Measurements from ENCODE around the gene RANBP1. TPM values are rescaled to one million over a fixed set of nuclear protein-coding genes. Genes with fewer than 3 reads are reported as not detected.

The RANBP1 gene
- polyA plus RNA-seq, 1 experiment = 166 TPM

DNA sequence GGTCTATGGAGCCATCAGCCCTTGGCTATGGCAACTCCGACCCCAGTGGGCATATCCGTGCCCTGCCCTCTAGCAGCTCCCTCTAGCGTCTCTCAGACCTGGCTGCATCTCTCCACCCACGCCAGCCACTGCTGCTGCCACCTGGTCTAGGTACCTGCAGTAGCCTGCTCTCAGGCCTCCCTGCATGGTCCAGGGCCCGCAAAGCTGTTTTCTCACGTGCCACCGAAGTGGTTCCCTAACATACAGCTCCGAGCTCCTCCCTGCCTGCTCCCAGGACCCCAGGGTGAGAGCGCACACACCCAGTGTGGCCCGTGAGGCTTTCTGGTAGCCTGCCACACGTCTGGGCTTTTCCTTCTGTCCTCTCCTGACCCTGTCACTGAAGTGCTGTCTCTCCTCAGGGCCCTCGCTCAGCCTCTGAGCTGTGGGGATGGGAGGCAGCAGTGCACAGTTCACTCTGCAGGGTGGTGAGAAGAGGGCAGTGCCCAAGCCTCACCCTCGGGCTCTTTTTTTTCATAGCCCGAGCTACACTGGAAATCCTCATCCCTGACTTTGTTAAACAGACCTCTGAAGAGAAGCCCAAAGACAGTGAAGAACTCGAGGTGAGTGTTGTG is 21.6 kb upstream of the RANBP1 start:
- Histone ChIP-seq H3K27me3 (ENCODE audit: control insufficient read depth, insufficient read depth, low read length) (no peaks in the 10 kb centered on the region), H3K36me3 (ENCODE audit: control insufficient read depth, insufficient read depth, low read length) (peaks cover 50% of the 10 kb centered on the region), H3K4me3 (ENCODE audit: low read depth, low read length) (no peak overlapping the region)
- TF ChIP-seq CTCF (IDR thresholded peaks at IDR 0.05; ENCODE audit: insufficient read depth, low read depth, low read length) = no peak
- POLR2A ChIA-PET = no interaction called here
- CTCF ChIA-PET = no interaction called here
- DNase-seq (ENCODE audit: low read depth) = no peak

- TF ChIP-seq CTCF (IDR thresholded peaks at IDR 0.05; ENCODE audit: insufficient read depth, low read depth, low read length) = no peak
- DNase-seq (ENCODE audit: low read depth) = no peak
- Histone ChIP-seq H3K27me3 (ENCODE audit: control insufficient read depth, insufficient read depth, low read length) (no peaks in the 10 kb centered on the region), H3K36me3 (ENCODE audit: control insufficient read depth, insufficient read depth, low read length) (peaks cover 43% of the 10 kb centered on the region), H3K4me3 (ENCODE audit: low read depth, low read length) (no peak overlapping the region)
- ChIA-PET POLR2A (no interaction called here), CTCF (no interaction called here)
Measured at GRCh38 chr22:20095521-20095920, 20.4 kb upstream of the RANBP1 start.

DNA sequence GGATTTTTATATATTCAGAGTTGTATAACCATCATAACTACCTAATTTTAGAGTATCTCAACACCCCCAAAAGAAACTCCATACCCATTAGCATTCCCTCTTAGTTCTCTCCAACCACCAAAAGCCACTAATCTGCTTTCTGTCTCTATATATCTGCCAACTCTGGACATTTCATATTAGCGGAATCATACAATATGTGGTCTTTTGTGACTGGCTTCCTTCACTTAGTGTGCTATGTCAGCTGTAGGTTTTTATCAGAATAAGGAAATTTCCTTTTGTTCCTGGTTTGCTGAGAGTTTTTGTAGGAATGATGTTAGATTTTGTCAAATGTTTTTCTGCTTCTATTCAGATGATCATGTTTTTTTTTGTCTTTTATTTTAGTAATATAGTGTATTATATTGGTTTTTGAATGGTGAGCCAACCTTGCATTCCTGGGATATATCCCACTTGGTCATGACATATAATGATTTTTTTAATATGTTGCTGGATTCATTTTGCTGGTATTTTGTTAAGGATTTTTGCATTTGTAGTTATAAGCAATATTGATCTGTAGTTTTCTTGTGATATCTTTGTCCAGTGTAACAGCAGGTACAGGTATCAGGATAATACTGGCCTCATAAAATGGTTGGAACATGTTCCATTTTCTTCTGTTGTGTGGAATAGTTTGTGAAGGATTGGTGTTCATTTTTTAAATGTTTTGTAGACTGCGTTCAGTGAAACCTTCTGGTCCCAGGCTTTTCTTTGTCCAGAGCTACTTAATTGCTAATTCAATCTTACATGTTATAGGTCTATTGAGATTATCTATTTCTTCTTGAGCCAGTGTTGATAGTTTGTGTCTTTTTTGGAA is 19.1 kb upstream of the RANBP1 start:
- ChIA-PET CTCF (interaction anchor here (1.1 to 1.4 kb wide), 2 partner anchors 11 kb away, joined by 4 to 5 read pairs; no protein-coding TSS in a partner anchor), POLR2A (no interaction called here)
- Histone ChIP-seq H3K4me3 (ENCODE audit: low read depth, low read length) (no peak overlapping the region), H3K36me3 (ENCODE audit: control insufficient read depth, insufficient read depth, low read length) (peaks cover 42% of the 10 kb centered on the region), H3K27me3 (ENCODE audit: control insufficient read depth, insufficient read depth, low read length) (no peaks in the 10 kb centered on the region)
- no peak for TF ChIP-seq CTCF (IDR thresholded peaks at IDR 0.05; ENCODE audit: insufficient read depth, low read depth, low read length)
- no peak for DNase-seq (ENCODE audit: low read depth)

- ChIA-PET CTCF (no interaction called here), POLR2A (no interaction called here)
Measured at GRCh38 chr22:20099099-20099711, 16.7 kb upstream of the RANBP1 start.

More at GRCh38 chr22:20099099-20099711, 16.7 kb upstream of the RANBP1 start:
- Histone ChIP-seq H3K36me3 (ENCODE audit: control insufficient read depth, insufficient read depth, low read length) (peaks cover 28% of the 10 kb centered on the region), H3K27me3 (ENCODE audit: control insufficient read depth, insufficient read depth, low read length) (no peaks in the 10 kb centered on the region), H3K4me3 (ENCODE audit: low read depth, low read length) (no peak overlapping the region)
- no peak for DNase-seq (ENCODE audit: low read depth)
- TF ChIP-seq CTCF (IDR thresholded peaks at IDR 0.05; ENCODE audit: insufficient read depth, low read depth, low read length) = no peak

Data from BJ (cell line).